NCI-H1436 (cell line): ENCODE results near the gene PLEKHG4.
A peak's percentile ranks its signal among the peaks of the same experiment; 100 is the strongest.

Experiments used
- DNase-seq: peaks from one replicate; lab custom pipeline; 2025; lab: John Stamatoyannopoulos, UW

Gene PLEKHG4

GRCh38 chr16:67264866-67265265, 14.5 kb upstream of the PLEKHG4 start:
- DNase-seq, result no peak

- no peak for DNase-seq
These were observed 13.5 kb upstream of the PLEKHG4 start for GRCh38 chr16:67265834-67266233.

GRCh38 chr16:67268136-67268579, 11.2 kb upstream of the PLEKHG4 start:
- DNase-seq, result no peak

GRCh38 chr16:67269766-67270165, 9.6 kb upstream of the PLEKHG4 start:
- no peak for DNase-seq

GRCh38 chr16:67270931-67271338, 8.4 kb upstream of the PLEKHG4 start:
- no peak for DNase-seq

- no peak for DNase-seq
These were observed 7.9 kb upstream of the PLEKHG4 start for GRCh38 chr16:67271446-67271845.

- DNase-seq, result no peak
These were observed 4.0 kb upstream of the PLEKHG4 start for GRCh38 chr16:67275321-67275720.

- no peak for DNase-seq
These were observed 1.9 kb upstream of the PLEKHG4 start for GRCh38 chr16:67277294-67277998.

GRCh38 chr16:67277999-67278772, 1.1 kb upstream of the PLEKHG4 start:
- DNase-seq, result no peak

- peak; percentile 44 for DNase-seq
These were observed 498 bp upstream of the PLEKHG4 start for GRCh38 chr16:67278773-67279295.

- no peak for DNase-seq
These were observed 1.0 kb downstream of the PLEKHG4 start for GRCh38 chr16:67280090-67281015.

- no peak for DNase-seq
These were observed 2.5 kb downstream of the PLEKHG4 start for GRCh38 chr16:67281536-67282446.

GRCh38 chr16:67282447-67282805, 3.1 kb downstream of the PLEKHG4 start:
- DNase-seq, result no peak

- no peak for DNase-seq
These were observed 3.9 kb downstream of the PLEKHG4 start for GRCh38 chr16:67283039-67283825.

GRCh38 chr16:67283826-67284555, 4.7 kb downstream of the PLEKHG4 start:
- no peak for DNase-seq

GRCh38 chr16:67284699-67285646, 5.6 kb downstream of the PLEKHG4 start:
- no peak for DNase-seq

GRCh38 chr16:67286441-67287235, 7.3 kb downstream of the PLEKHG4 start:
- DNase-seq, result no peak

GRCh38 chr16:67287960-67288359, 8.6 kb downstream of the PLEKHG4 start:
- DNase-seq, result no peak
